Measurements from ENCODE around the gene FCN3.

FCN3 gene

DNA sequence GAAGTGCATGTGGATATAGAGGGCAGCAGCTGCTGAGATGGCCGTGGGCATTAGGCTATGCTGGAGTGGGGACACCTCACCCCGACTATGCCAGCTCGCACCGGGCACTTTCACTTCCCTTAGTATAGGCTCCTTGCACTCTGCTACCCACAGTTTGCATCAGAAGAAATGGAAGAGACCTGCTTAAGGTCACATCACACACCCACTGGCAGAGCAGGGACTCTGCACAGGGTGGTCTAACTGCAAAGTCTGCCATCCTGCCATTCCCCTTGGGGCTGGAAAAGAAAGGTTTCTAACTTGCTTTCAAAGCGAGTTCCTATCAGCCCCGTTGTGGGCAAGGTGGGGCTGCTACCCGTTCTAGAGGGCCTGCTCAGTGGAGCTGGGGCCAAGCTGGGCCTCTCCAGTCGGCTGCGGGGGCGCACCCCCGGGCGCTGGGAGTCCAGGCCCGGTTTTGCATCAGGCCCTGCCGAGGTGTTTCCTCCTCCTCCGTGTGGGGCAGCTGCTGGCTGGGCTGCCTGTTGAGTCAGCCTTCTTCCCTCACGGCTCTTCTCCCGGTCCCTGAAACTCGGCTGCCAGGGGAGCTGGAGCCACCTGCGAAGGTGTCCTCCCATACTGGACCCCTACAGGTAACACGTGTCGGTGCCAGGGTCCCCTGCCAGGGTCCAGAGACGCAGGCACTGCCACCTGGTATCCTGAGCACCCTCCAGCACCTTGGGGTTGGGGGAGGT lies 32.9 kb downstream of the FCN3 start, which contains the start of gene SYTL1:
TSS of gene SYTL1 (plus strand) at position 498 of the 728 bp plus-strand sequence. CDS start 3,313 bp downstream, outside the sequence.
- DNase-seq (ENCODE audit: low read depth in 2 of 2): peak; percentile 37 to 48

DNA sequence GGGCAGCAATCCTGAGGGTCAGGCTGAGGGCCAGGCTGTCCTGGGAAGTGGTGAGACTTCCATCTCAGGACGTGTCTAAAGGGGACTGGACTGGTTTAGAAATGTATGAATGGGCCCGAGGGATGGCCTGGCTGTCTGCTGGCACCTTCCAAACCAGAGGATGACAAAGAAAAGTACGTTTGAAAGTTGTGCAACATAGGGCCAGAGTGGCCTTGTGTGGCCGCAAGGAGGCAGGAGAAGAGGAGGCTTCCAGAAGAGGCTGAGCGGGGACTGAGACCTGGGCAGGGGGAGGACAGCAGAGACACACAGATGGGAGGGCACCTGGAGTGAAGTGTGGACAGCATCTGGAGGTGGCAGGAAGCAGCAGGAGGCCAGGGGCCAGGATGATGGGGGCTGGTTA lies 35.4 kb downstream of the FCN3 start:
- no peak for DNase-seq (ENCODE audit: low read depth in 2 of 2)

DNA sequence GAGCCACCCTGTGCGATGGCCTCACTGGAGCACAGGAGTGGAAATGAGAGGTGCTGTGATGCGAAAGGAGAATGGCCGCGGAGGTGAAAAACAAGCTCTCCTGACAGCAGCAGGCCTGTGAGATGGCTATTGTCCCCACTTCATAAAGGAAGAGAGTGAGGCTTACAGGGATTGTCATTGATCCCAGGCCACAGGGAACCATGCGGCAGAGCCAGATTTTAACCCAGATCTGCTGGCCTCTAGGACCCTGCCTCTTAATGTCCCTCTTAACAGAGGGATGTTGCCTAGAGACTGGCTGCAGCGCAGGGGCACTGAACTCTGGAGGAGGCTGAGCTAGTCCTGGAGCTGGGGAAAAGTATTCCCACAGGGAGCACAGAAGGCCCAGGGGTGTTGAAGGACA lies 35.9 kb downstream of the FCN3 start:
- DNase-seq (ENCODE audit: low read depth in 2 of 2): no peak

- no peak for DNase-seq (ENCODE audit: low read depth in 2 of 2)
Measured at GRCh38 chr1:27336756-27337155, 37.9 kb downstream of the FCN3 start.

DNA sequence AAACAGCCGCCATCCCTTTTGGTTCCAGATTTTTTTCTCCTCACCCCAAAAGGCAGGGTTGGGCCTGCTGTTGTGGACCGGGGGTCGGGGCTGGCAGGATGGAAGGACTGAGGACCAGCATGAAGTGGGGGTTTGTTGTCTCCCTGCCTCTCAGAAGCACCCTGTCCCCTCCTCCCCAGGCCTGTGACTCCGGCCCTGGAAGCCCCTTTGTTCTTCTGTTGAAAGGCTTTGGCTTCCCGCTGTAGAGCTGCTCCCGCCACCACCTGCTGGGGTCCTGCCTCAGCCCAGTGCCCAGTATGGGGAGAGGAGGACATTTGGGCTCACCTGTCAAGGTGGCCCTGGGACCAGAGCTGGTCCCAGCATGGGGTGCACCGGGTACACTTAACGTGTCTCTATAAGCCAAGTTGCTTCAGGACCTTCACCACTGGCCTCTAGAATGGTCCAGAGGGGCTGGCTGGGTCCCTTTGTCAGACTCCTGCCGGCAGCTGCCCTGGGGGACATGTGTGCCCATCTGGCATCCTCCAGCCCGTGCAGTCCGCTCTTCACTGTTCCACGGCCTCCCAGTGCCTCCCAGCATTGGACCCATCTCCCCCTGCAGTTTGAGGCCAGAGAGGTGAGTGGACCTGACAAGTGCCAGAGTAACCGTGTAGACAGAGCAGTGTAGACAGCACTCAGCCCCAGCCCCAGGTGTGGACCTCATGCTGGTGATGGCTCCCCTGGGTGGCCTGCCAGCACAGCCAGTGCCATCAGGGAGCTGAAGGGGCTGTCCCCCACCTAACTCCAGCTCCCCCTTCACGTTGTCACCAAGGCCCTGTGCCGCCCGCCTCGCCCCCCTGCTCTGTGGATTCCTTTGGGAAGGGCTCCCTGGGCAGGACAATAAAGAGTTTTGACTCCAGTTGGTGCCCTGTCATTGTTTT lies 38.9 kb downstream of the FCN3 start:
- no peak for DNase-seq (ENCODE audit: low read depth in 2 of 2)

GRCh38 chr1:27333717-27334279 lies 40.8 kb downstream of the FCN3 start:
- DNase-seq (ENCODE audit: low read depth in 2 of 2): no peak

DNA sequence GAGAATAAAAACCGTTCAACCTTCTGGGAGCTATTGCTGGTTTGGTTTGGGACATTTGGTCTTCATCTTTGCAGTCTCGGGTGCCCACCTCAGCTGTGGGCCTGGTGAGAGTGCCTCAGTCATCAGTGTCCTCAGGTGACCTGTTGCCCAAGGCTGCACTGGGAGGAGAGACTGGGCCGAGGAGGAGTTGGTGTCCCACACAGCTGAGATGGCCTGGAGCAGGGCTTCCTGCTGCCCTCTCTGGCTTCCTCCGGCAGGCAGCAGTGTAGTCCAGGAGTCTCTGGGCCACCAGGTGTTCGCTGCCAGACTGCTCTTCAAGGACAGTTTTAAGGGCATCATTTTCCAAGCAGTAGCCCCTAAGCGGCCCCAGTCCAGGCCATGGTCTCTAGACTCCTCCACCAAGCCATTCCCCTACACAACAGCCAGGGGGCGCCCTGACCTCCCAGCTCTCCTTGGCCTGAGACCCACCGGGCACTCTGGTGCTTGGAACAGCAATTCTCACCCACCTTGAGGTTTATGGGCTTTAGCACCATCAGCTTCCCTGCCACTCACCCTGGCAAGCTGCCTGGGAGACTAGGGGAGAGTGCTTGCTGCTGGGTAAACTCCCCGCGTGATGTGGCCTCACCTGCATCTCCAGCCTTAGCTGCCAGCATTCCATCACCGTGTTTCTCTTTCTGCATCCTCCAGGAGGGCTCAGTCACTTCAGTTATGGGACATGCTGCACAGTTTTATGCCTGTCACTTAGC lies 41.9 kb downstream of the FCN3 start:
- peak in 1 of 2 donors; percentile 43 for DNase-seq (ENCODE audit: low read depth in 2 of 2)

GRCh38 chr1:27331922-27332321 lies 42.7 kb downstream of the FCN3 start:
- DNase-seq (ENCODE audit: low read depth in 2 of 2): no peak

DNA sequence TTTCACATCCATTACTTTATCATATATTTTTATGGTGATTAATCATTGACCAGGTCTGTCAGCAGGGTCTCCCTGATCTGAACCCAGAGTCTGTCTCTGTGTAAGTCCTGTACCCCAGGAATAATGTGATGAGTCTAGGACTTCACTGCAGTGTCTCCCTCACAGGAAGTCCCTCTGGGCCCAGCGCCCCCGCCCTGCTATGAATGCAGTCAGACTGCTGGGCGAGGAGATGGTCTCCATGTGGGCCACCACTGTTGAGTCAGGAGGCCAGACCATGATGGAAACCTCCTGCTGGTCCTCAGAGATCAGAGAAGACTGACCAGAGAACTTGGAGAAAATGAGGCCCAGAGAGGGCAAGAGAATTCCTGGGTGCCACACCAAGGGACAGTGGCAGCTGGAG lies 43.2 kb downstream of the FCN3 start:
- DNase-seq (ENCODE audit: low read depth in 2 of 2): no peak

- no peak for DNase-seq (ENCODE audit: low read depth in 2 of 2)
Measured at GRCh38 chr1:27330786-27331185, 43.8 kb downstream of the FCN3 start.

GRCh38 chr1:27327964-27328363 lies 46.7 kb downstream of the FCN3 start:
- DNase-seq (ENCODE audit: low read depth in 2 of 2): no peak

DNA sequence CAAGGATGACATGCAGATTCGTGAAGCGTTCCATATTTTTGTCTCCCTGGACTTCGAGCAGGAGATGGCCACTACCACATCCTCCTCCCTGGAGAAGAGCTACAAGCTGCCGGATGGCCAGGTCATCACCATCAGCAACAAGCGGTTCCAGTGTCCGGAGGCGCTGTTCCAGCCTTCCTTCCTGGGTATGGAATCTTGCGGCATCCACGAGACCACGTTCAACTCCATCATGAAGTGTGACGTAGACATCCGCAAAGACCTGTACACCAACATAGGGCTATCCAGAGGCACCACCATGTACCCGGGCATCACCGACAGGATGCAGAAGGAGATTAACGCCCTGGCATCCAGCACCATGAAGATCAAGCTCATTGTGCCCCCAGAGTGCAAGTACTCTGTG lies 49.3 kb downstream of the FCN3 start:
- DNase-seq (ENCODE audit: low read depth in 2 of 2): no peak

DNA sequence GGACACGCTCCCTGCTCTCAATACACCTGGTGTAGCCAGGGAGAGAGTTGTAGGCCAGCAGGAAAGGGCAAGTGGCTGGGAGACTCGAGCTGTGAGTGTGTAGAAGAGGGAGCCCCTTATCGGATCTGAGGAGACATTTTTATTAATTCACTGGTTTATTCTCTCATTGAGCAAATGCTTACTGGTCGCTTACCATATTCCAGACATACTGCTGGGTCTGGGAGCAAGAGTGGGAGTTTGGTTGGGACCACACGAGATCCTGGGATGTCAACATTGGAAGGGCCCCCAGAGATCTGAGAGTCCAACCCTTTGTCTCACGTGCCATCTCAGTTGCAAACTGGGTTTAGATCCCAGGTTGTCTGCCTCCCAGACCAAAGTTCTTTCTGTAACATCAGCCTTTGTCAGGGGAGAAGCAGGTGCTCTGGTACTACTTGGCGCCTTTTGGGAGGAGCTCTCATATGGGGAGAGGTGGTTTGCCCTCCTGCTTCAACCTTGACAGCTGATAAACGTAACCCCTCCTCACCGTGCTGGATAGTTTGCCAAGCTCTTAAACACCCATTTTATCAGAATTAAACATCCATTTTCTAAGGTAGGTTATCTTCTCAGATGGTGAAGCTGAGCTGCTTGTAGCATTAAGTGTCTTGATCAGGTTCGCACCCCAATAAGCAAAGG lies 51.9 kb downstream of the FCN3 start:
- DNase-seq (ENCODE audit: low read depth in 2 of 2): no peak

- peak; percentile 93 to 94 for DNase-seq (ENCODE audit: low read depth in 2 of 2)
Measured at GRCh38 chr1:27321813-27322568, 52.6 kb downstream of the FCN3 start, which contains the start of gene TMEM222. TMEM222 (plus strand) TSS chr1:27322163; CDS start chr1:27322198, 35 bp downstream.
